ENCODE measurements around the gene CCDC117.

GRCh38 chr22:28822930-28823551 lies 50.5 kb downstream of the CCDC117 start:
- TF ChIP-seq, protein P1, sequence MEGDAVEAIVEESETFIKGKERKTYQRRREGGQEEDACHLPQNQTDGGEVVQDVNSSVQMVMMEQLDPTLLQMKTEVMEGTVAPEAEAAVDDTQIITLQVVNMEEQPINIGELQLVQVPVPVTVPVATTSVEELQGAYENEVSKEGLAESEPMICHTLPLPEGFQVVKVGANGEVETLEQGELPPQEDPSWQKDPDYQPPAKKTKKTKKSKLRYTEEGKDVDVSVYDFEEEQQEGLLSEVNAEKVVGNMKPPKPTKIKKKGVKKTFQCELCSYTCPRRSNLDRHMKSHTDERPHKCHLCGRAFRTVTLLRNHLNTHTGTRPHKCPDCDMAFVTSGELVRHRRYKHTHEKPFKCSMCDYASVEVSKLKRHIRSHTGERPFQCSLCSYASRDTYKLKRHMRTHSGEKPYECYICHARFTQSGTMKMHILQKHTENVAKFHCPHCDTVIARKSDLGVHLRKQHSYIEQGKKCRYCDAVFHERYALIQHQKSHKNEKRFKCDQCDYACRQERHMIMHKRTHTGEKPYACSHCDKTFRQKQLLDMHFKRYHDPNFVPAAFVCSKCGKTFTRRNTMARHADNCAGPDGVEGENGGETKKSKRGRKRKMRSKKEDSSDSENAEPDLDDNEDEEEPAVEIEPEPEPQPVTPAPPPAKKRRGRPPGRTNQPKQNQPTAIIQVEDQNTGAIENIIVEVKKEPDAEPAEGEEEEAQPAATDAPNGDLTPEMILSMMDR (IDR thresholded peaks at IDR 0.05; ENCODE audit: low read depth, low read length, missing input control): no peak
- TF ChIP-seq, protein P2, sequence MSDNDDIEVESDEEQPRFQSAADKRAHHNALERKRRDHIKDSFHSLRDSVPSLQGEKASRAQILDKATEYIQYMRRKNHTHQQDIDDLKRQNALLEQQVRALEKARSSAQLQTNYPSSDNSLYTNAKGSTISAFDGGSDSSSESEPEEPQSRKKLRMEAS (IDR thresholded peaks at IDR 0.05): peak; percentile 23
- TF ChIP-seq REST (IDR thresholded peaks at IDR 0.05): peak; percentile 30
- peak; percentile 14 for TF ChIP-seq SP1 (IDR thresholded peaks at IDR 0.05)

Data from liver (tissue), 3 donors.